Dermis blood vessel endothelial cell (primary cell): ENCODE data around the gene PRRX1. TPM values are rescaled to one million over a fixed set of nuclear protein-coding genes. Genes with fewer than 3 reads are reported as not detected.

ENCODE experiments used
- DNase-seq: peaks from one replicate; pipeline ENCODE4 v3.0.0; 2010
- total RNA-seq: library from RNA; depleted of rRNA; stranded (reverse); fragments of >200 nt; gene quantifications from 2 replicates; pipeline ENCODE4 v1.2.3, GENCODE V29; 2014

The PRRX1 gene
- total RNA-seq, 1 donor from 2014 or later = 0.17 TPM

DNA sequence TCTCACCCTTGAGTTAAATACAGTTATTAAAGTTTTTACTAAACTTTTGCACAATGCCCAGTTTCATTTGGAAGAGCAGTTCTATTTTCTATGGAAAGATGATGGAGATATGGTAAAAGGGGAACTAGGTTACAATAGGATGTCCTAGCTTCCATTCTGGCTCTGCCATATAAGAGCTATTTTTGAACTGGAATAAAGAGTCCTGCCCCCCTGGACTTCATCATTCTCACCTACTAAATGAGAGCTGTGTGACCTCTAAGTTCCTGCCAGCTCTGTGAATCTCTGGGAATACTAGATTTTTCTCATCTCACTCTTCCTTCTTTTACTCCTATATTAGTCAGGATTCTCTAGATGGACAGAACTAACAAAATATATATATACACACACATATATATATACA is 106.3 kb downstream of the PRRX1 start:
- no peak for DNase-seq

DNA sequence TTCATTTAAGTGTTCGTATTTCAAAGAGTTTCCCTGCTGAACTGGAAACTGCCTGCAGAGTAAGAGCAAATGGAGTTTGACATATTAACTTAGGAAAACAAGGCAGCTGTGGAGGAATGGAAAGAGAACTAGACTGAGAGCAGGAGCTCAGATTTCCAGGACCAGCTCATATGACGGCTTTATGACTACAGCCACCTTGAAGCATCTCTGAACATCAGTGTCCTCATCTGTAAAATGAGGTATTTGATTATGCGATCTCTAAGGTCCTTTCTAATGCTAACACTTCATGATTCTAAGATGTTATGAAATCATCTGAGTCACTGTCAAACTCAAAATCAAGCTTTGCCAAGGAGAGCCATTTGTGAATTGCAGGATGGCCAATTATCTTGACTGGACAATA is 112.3 kb downstream of the PRRX1 start:
- no peak for DNase-seq

DNA sequence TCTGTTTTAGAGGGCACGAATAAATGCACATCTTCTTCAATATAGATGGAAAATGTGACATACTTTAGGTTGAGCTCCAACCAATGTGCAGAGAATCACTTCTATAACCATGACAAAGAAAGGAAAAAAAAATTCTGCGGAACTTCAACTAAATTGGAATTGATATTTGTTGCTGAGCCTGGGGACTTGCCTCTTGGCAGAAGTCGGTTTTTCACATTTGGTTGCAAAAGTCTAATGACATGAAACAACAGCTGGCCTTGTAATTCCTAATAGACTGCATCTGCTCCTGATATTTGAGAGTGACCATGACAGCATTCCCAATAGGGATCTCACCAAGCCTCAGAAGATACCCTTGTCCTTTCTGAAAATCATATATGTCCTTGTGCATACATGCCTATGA is 112.8 kb downstream of the PRRX1 start:
- no peak for DNase-seq

Other genes starting within 250 kb of the PRRX1 start
- gene GORAB, start 132.0 kb upstream of the PRRX1 start, total RNA-seq = 12.4 and 12.8 TPM in 2 replicates